GM21515 (cell line): Measurements from ENCODE around the gene HYI.
"Not testable (repeated sequence)": the region's sequence is repeated elsewhere in the genome, so short reads cannot be mapped to it uniquely, and the experiment has no call there.

Experiments used
- ATAC-seq: cut with Tn5 transposase; IDR thresholded peaks from one replicate; pipeline ENCODE4 v1.9.1; 2021; ENCODE audit not compliant: unreplicated experiment

The HYI gene

GRCh38 chr1:43432171-43432860 lies 21.4 kb downstream of the HYI start:
- no peak for ATAC-seq

- no peak for ATAC-seq
These were observed 22.1 kb downstream of the HYI start for GRCh38 chr1:43431676-43432075.

GRCh38 chr1:43430831-43431230 lies 22.9 kb downstream of the HYI start:
- no peak for ATAC-seq

DNA sequence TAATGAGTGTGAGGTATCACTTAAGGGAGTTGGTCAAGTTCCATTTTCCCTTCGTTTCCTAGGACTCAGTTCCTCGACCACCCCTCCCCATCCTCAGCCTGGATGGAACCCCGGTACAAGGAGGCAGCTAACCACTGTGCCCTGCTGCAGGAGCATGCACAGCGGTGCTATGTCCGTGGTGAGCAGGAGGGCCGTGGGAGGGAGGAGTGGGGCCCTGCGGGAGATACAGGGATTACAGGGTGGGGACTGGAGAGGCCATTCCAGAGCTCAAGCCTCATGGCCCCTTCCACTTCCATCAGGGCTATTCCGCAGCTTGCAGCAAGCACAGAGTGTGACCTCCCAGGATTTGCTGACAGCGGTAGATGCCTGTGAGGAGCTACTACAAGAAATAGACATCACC lies 25.8 kb downstream of the HYI start:
- no peak for ATAC-seq

GRCh38 chr1:43427524-43427923 lies 26.2 kb downstream of the HYI start:
- no peak for ATAC-seq

DNA sequence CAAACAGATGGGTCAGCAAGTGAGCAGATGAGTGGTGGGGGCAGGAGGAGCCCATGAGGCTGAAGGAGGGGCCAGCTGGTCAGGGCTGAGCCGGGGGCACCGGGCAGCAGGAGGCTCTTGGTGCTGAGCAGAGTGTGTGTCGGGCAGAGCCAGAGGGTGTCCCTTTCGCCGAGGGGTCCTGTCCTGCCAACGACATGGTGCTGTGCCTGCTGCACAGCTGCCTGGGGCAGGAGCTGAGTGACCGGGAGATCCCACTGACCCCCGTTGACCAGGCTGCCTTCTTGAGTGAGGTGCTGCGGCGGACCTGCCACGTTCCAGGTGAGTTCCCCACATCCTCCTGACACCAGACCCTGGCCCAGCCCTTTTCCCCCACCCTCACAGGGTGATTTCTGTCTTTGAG lies 27.5 kb downstream of the HYI start:
- no peak for ATAC-seq

DNA sequence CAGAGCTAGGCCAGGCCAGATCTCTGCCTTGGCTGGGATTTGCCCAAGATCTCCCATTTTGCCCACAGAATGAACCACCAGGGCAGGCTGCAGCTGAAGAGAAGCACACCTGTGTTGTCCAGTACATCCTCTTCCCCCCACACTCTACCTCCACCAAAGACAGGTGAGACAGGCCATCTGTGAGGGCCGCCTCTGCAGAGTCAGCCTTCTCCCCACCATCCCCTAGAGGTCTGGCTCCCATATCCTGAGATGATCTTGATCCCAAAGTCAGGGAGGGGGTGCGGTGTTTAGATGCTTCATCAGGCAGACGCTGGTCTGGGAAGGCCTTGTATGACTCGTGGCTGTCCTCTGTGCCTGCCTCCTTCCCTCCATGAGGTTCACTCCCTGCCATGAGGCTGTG lies 28.7 kb downstream of the HYI start:
- ATAC-seq: no peak

GRCh38 chr1:43423672-43424550 lies 29.8 kb downstream of the HYI start:
- no peak for ATAC-seq

DNA sequence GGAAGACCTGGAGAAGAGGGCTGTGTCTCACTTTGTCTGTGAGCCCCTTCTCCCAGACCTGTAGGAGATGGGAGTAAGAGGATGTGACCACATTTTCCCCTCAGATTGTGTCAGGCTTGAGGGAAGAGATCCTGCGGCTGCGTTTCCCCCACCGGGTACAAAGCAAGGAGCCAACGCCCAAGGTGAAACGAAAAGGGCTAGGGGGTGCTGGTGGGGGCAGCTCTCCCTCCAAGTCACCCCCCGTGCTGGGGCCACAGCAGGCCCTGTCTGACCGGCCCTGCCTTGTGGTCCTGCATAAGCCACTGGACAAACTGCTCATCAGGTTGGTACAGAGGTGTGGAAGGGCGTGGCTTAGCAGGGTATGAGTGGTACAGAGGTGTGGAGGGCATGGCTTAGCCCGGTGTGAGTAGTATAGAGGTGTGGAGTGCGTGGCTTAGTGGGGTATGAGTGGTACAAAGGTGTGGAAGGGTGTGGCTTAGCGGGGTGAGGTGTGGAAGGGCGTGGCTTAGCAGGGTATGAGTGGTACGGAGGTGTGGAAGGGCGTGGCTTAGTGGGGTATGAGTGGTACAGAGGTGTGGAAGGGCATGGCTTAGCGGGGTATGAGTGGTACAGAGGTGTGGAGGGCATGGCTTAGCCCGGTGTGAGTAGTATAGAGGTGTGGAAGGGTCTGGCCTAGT lies 30.6 kb downstream of the HYI start:
- ATAC-seq: no peak

DNA sequence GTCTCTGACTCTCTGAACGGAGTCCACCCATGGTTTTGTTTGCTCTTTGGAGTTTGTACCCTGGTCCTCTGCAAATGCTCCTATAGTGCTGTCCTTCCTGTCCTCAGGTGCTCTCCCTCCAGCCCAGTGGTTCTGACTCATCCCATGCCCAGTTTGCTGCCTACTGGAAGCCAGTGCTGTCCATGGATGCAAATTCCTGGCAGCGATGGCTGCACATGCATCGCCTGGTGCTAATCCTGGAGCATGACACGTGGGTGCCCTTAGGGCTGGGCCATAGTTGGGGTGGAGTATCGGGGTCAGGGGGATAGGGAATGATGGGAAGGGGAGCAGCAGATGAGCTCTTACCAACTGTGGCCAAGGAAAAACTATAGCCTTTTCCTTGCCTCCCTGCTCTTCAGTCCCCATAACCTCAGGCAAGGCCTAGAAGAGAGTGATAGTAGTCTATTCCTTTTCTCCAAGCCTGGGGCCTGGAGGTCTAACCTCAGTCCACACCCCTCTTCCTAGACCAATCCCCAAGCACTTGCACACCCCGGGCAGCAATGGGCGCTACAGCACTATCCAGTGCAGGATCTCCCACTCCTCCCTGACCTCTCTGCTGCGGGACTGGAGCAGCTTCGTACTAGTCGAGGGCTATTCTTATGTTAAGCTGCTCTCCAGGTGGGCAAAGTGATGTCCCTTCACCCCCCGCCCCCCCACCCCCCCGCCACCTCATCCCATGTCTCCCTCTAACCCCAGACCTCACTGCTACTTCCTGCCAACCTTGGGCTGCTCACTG lies 31.6 kb downstream of the HYI start:
- ATAC-seq: no peak

GRCh38 chr1:43421396-43421795 lies 32.3 kb downstream of the HYI start:
- no peak for ATAC-seq

- ATAC-seq: no peak
These were observed 32.9 kb downstream of the HYI start for GRCh38 chr1:43420874-43421273.

DNA sequence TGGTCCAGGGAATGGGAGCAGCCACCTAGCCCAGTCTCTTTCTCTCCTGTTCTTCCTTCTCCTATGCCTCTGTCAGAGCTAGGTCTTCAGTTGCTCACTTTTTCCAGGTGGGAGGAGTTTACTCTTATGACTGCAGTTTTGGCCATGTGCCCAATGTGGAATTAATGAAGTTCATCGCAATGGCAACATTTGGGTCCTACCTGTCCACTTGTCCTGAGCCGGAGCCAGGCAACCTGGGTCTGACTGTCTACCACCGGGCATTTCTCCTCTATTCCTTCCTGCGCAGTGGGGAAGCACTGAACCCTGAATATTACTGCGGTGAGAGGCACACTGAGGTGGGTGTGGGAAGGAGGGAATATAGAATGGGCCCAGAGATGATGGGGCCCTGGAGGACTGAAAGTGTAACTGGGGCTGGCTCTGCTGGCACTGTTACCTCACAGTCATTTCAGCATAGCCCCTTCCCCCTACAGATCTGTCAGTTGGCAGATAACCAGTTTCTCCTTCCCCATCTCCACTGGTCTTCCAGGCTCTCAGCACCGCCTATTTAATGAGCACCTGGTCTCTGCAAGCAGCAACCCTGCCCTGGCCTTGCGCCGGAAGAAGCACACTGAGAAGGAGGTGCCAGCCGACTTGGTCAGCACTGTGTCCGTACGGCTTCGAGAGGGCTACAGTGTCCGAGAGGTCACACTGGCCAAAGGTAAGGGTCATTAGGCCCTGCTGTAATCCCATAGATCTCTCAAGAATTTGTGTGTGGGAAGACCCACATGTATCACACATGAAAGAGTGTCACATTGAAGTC lies 33.9 kb downstream of the HYI start:
- ATAC-seq: no peak

DNA sequence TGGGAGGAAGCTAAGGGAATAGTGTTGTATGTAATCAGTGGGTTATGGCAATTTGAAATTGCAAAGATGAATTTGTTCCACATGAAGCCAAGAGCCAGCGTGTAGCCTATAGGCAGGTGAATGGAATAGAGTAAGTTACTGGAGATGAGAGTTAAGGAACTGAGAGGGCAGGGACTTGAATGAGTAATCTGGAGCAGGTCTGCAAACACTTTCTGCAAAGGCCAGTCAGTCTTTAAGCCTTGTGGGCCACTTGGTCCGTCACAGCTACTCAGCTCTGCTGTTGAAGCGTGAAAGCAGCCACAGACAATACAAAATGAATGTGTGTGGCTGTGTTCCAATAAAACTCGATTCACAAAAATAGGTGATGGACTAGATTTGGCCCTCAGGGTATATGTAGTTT lies 34.9 kb downstream of the HYI start:
- no peak for ATAC-seq

DNA sequence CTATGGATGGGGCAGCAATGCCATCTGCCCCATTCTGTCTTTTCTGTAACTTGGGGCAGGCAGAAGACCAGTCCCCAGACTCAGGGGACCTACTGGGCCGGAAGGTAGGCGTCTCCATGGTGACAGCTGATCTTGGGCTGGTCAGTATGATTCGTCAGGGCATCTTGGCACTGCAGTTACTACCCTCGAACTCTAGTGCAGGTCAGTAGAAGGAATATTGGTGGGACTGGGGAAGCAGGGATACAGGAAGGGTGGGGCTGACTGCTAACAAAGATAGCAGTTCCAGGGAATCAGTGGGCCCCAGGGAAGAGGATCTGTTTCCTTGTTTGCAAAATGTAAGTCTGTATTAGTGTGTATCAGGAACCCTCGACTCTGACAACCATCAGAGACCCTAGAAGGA lies 37.8 kb downstream of the HYI start:
- no peak for ATAC-seq

DNA sequence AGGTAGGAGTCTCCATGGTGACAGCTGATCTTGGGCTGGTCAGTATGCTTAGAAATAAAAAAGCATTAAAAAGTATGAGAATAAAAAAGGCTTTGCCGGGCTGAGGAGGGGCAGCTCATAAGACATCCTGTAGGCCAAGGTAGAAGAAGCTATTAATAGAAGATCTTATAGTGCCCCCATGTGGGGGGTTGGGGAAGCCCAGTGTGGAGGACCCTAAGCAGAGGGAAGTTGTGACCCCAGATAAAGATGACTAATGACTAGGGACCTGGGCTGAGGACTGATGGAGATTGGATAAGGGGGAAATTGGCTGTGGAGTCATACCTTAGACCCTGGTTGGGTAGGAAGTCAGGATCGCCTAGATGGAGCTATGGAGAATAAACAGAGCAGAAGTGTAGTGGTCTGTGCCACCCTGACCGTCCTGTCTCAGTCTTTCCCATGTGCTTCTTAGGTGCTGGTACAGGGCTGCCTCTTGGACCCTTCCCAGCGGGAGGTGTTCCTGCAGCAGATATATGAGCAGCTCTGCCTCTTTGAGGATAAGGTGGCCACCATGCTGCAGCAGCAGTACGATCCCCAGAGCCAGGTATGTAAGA lies 39.0 kb downstream of the HYI start:
- no peak for ATAC-seq

- ATAC-seq: not testable (repeated sequence)
These were observed 40.3 kb downstream of the HYI start for GRCh38 chr1:43413426-43413825.

DNA sequence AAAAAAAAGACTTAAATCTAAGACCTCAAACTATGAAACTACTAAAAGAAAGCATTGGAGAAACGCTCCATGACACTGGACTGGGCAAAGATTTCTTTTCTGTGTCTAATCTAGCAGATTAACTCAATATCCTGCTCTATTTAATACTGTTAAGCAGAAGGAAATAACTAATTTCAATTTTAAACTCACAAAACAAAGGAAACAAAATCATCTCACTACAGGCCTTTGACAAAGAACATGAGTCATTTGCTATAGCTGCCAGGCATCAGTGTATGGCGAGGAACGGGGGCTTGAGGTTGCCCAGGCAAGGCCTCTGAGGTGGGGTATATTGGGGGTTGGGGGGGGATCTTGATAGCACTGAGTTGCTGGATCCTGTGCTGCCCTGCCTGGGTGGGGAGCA lies 43.2 kb downstream of the HYI start:
- ATAC-seq: no peak

DNA sequence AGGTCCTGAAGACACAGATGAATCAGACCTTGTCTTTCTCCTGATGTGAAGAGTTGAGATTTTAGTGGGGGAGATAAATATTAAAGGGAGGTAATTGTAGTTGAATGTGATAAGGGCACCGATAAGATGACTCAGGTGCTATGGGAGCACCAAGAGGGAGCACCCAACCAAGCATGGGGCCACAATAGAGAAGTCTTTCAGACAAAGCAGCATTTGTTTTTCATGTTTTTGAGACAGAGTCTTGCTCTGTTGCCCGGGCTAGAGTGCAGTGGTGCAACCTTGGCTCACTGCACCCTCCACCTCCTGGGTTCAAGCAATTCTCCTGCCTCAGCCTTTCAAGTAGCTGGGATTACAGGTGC lies 47.9 kb downstream of the HYI start:
- no peak for ATAC-seq

GRCh38 chr1:43405219-43405875 lies 48.4 kb downstream of the HYI start:
- ATAC-seq: no peak
